Osteocyte (in vitro differentiated cells): ENCODE results near the gene PCDH12. TPM values are rescaled to one million over a fixed set of nuclear protein-coding genes. Genes with fewer than 3 reads are reported as not detected.

ENCODE experiments used
- DNase-seq: peaks from one replicate; pipeline ENCODE4 v3.0.0; 2021; ENCODE audit warnings: mixed read lengths; ENCODE audit not compliant: unreplicated experiment; ENCODE audit errors: extremely low spot score
- H3K27ac Mint-ChIP-seq: one replicate; pipeline ENCODE4 v1.8.0; 2021; ENCODE audit warnings: mild to moderate bottlenecking, mixed read lengths; ENCODE audit not compliant: unreplicated experiment
- H3K27me3 Mint-ChIP-seq: one replicate; pipeline ENCODE4 v1.8.0; 2021; ENCODE audit warnings: mixed read lengths; ENCODE audit not compliant: unreplicated experiment
- H3K36me3 Mint-ChIP-seq: one replicate; pipeline ENCODE4 v1.8.0; 2021; ENCODE audit warnings: mixed read lengths; ENCODE audit not compliant: unreplicated experiment
- H3K4me1 Mint-ChIP-seq: one replicate; pipeline ENCODE4 v1.8.0; 2021; ENCODE audit warnings: mixed read lengths; ENCODE audit not compliant: unreplicated experiment
- H3K4me3 Mint-ChIP-seq: one replicate; pipeline ENCODE4 v1.8.0; 2021; ENCODE audit warnings: mild to moderate bottlenecking, moderate library complexity, mixed read lengths; ENCODE audit not compliant: unreplicated experiment
- H3K9me3 Mint-ChIP-seq: one replicate; pipeline ENCODE4 v1.8.0; 2021; ENCODE audit warnings: mixed read lengths; ENCODE audit not compliant: unreplicated experiment
- total RNA-seq: library from RNA; stranded (reverse); gene quantifications from 2 replicates; pipeline ENCODE4 v1.2.1, GENCODE V29; 2021
- TF ChIP-seq, protein P1 (sequence below): fragments of 200-600 bp; sonication (generic); IDR thresholded peaks from 2 replicates; pipeline ENCODE4 v1.5.0; 2021; ENCODE audit warnings: antibody characterized with exemption, mild to moderate bottlenecking, moderate library complexity

The PCDH12 gene
- total RNA-seq, 1 donor from 2014 or later: not detected

DNA sequence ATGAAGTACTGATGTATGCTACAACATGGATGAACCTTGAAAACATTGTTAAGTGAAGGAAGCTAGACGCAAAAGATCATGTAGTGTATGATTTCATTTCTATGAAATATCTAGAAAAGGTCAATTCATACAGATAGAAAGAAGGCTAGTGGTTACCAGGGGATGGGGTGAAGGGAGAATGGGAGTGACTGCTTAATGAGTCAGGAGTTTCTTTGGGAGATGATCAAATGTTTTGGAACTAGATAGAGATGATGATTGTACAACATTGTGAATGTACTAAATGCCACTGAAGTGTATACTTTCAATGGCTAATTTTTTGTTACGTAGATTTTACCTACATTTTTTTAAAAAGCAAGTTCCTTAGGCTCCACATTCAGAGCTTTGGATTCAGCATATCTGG is 49.2 kb downstream of the PCDH12 start:
- TF ChIP-seq, protein P1, sequence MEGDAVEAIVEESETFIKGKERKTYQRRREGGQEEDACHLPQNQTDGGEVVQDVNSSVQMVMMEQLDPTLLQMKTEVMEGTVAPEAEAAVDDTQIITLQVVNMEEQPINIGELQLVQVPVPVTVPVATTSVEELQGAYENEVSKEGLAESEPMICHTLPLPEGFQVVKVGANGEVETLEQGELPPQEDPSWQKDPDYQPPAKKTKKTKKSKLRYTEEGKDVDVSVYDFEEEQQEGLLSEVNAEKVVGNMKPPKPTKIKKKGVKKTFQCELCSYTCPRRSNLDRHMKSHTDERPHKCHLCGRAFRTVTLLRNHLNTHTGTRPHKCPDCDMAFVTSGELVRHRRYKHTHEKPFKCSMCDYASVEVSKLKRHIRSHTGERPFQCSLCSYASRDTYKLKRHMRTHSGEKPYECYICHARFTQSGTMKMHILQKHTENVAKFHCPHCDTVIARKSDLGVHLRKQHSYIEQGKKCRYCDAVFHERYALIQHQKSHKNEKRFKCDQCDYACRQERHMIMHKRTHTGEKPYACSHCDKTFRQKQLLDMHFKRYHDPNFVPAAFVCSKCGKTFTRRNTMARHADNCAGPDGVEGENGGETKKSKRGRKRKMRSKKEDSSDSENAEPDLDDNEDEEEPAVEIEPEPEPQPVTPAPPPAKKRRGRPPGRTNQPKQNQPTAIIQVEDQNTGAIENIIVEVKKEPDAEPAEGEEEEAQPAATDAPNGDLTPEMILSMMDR: no peak
- Mint-ChIP-seq H3K4me3 (no peak overlapping the region), H3K36me3 (no peaks in the 10 kb centered on the region), H3K4me1 (peaks cover 6% of the 10 kb centered on the region), H3K27ac (no peak overlapping the region), H3K9me3 (no peaks in the 10 kb centered on the region), H3K27me3 (peaks cover 41% of the 10 kb centered on the region)
- DNase-seq: no peak

DNA sequence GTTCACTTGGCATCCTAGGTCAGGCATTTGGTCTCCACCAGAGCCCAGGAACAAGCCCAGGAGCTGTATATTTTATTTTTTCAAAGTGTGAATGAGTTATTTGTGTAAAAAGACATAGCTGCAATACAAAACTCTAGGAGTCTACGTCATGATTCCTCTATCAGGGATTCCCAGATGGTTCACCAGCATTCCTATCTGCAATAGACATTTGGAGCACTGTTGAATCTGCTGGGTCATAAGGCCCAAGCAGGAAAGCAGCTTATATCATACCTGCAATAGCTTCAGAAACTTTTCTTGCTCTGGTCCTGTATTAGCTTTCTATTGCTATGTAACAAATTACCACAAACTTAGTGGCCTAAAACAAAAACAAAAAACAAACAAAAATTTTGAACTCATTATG is 51.0 kb downstream of the PCDH12 start:
- no peak for DNase-seq
- TF ChIP-seq, protein P1: no peak
- H3K36me3 Mint-ChIP-seq: no peaks in the 10 kb centered on the region
- no peaks in the 10 kb centered on the region for H3K9me3 Mint-ChIP-seq
- peaks cover 36% of the 10 kb centered on the region for H3K27me3 Mint-ChIP-seq
- no peaks in the 10 kb centered on the region for H3K4me1 Mint-ChIP-seq
- no peak overlapping the region for H3K4me3 Mint-ChIP-seq
- H3K27ac Mint-ChIP-seq: no peak overlapping the region

DNA sequence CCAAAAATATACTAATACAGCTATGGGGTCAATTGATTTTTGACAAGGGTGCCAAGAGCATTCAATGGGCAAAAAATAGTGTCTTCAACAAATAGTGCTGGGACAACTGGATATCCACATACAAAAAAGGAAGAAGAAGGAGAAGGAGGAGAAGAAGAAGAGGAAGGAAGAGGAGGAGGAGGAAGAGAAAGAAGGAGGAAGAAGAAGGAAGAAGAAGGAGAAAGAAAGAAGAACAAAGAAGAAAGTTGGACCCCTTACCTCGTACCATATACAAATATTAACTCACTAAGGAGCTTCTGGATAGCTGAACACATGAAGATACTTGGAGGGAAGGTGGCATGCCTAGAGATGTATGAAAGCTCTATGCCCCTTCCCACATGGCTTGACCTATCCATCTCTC is 51.5 kb downstream of the PCDH12 start:
- Mint-ChIP-seq H3K4me1 (no peaks in the 10 kb centered on the region), H3K9me3 (no peaks in the 10 kb centered on the region), H3K4me3 (no peak overlapping the region), H3K27ac (no peak overlapping the region), H3K27me3 (peaks cover 39% of the 10 kb centered on the region), H3K36me3 (no peaks in the 10 kb centered on the region)
- no peak for DNase-seq
- TF ChIP-seq, protein P1: no peak

DNA sequence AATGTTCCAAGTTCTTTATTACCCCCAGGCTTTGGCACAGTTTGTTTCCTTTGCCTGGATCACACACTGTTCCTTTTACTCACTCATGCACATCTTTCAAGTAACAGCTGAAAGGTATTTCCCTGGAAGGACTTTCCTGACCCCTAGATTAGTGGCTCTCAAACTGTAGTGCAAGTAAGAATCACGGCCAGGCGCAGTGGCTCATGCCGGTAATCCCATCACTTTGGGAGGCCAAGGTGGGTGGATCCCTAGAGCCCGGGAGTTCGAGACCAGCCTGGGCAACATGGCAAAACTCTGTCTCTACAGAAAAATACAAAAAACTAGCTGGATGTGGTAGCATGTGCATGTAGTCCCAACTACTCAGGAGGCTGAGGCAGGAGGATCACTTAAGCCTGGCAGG is 53.5 kb downstream of the PCDH12 start:
- no peak for DNase-seq
- TF ChIP-seq, protein P1: no peak
- Mint-ChIP-seq H3K27me3 (peaks cover 42% of the 10 kb centered on the region), H3K27ac (no peak overlapping the region), H3K4me1 (no peaks in the 10 kb centered on the region), H3K36me3 (no peaks in the 10 kb centered on the region), H3K4me3 (no peak overlapping the region), H3K9me3 (no peaks in the 10 kb centered on the region)

DNA sequence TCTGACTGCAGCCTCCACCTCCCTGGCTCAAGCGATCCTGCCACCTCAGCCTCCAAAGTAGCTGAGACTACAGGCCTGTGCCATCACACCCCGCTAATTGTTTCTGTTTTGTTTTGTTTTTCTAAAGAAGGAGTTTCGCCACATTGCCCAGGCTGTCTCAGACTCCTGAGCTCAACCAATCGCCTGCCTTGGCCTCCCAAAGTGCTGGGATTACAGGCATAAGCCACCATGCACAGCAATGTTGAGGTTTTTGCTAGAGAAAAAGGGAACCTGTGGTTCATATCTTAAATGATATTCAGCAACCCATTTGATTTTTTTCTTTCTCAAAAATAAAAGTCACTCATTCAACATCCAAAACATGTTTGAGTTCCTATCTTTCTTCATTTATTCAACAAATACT is 54.7 kb downstream of the PCDH12 start:
- H3K27ac Mint-ChIP-seq: no peak overlapping the region
- H3K4me3 Mint-ChIP-seq: no peak overlapping the region
- no peaks in the 10 kb centered on the region for H3K9me3 Mint-ChIP-seq
- peaks cover 40% of the 10 kb centered on the region for H3K27me3 Mint-ChIP-seq
- no peaks in the 10 kb centered on the region for H3K36me3 Mint-ChIP-seq
- no peak for DNase-seq
- H3K4me1 Mint-ChIP-seq: no peaks in the 10 kb centered on the region
- TF ChIP-seq, protein P1: no peak
